Measurements from ENCODE around the gene TAPBP.
A peak's percentile ranks its signal among the peaks of the same experiment; 100 is the strongest.

TAPBP gene

DNA sequence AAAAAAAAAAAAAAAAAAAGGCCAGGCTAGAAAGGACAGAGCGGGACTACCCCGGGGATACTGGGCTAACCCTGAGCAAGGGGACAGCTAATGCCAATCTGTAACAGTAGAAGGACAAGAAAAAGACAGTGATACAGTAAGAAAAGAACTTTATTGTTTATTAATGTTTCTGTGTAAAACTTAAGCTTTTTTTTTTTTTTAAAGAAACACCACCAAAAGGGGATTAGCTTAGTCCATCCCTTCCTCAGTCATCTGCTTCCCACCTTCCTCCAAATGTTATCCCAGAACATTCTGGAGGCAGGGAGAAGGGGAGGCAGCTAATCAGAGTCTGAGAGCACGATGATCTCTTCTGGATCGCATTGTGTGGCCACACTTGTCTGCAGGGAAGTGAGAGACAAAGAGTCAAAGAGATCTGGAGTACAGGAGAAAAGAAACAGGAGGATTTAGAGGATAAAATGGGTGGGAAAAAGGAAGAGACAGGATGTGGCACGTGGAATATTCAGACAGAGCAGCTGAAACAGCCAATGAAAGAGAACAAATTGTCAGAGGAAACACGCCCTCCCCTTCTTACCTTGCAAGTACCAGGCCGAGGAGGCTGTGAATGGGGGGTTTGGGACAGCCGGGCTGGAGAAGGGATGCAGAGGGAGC lies 4.7 kb upstream of the TAPBP start:
- no peak for DNase-seq

DNA sequence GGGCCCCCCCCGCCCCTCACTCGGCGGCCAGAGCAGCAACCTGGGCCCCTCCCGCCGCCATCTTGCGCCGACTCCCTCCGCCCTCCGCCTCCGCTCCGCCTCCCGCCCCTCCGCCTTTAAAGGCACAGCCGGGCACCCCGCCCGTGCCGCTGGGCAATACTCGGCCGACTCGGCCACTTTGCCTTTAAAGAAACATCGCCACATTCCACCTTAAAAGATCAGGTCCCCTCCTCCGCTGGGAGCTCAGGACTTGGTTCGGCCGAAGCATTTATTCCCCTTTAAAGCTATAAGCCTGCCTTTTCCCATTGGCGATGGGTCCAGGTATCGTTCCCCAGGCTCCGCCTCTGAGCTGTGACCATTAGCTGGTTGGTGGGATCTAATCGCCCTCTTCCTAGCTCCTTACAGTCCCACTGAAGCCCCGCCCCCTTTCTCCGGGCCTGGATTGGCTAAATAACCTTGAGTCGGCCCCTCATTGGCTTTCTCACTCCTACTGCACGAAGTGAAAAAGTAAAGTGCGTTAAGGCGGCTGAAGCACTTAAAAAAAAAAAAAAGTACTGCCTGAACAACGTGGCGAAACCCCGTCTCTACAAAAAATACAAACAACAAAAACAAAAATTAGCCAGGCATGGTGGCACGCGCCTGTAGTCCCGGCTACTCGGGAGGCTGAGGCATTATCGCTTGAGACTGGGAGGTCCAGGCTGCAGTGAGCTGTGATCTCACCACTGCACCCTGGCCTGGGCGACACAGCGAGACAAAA lies 4.0 kb upstream of the TAPBP start, which contains the start of gene ZBTB22:
TSS of gene ZBTB22 (minus strand) at position 76 of the 757 bp plus-strand sequence. CDS start 828 bp downstream, outside the sequence.
- DNase-seq, result peak; percentile 96

DNA sequence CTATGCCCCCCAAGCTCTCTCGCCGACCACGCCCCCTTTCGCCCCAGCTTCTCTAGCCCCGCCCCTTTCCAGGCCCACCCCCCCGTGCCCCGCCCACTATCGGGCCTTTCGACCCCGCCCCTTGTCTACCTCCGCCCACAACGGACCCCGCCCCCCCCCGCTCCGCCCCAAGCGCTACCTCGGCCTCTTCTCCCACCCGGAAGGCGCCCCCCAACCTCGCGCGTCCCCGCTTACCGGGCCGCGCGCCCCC lies 3.5 kb upstream of the TAPBP start:
- DNase-seq, result no peak

DNA sequence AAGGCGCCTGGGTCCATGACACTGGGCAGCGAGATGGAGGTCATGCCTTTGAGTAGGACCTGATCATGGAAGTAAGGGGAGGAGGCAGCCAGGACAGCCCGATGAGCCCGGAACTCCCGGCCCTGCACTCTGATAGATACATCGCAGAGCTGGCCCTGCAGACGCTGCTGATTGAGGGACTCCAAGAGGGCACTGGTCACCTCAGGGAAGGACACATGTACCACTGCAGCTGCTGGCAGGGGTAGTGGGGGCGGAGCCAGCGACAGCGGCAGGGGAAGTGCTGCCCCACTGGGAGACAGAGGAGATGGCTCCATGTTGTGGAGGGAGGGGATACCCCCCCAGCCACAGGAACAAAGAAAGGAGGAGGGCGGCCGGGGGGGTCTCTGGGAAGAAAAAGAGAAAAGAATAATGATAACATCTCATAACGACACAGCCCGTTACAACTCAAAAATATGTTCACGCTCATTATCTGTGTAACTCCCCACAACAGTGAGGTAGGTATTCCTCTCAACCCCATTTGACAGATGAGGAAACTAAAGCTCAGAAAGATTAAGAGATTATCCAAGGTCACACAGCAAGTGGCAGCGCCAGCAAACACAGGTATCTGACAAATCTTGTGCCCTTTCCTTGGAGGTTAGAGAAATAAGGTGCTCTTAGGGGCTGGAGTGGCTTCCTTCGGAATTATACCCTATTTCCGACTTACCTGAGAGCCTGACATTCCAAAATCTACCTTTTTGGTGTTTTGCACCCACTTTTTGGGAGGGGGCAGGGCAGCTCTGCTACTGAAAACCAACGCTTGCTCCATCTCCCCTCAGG lies 2.9 kb upstream of the TAPBP start:
- DNase-seq, result no peak

DNA sequence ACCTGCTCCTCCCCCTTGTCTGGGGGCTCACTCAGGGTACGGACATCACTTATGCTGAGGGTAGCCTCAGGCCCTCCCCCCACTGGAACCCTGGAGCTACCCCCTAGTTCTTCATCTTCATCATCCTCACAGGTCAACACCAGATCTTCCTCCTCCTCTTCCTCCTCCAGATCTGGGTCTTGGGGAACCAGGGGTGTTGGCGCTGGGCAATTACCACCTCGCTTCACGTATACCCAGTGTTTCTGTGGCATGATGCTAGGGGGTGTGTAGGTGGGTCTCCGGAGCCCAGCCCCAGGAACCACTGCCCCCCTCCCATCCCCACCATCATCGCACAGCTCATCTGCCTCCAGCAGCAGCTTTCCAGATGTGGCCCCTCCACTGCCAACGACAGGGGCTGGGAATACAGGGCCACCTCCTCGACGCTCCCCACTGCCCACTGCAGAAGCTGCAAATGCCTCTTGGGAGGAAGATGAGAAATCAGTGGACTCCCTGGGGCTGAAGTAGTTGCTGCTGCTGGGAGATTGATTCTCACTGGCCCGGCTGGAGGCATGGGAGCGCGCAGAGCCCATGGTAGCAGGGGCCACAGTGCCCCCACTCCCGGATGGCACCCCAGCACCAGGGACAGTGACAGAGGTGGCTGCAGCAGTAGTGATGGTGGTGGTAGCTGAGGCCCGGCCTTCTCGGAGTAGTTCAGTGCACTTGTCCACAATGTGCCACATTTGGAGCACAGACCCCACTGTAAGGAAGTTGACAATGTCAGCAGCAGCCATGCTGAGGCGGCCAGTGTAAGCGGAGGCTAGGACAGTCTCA lies 2.1 kb upstream of the TAPBP start:
- no peak for DNase-seq

DNA sequence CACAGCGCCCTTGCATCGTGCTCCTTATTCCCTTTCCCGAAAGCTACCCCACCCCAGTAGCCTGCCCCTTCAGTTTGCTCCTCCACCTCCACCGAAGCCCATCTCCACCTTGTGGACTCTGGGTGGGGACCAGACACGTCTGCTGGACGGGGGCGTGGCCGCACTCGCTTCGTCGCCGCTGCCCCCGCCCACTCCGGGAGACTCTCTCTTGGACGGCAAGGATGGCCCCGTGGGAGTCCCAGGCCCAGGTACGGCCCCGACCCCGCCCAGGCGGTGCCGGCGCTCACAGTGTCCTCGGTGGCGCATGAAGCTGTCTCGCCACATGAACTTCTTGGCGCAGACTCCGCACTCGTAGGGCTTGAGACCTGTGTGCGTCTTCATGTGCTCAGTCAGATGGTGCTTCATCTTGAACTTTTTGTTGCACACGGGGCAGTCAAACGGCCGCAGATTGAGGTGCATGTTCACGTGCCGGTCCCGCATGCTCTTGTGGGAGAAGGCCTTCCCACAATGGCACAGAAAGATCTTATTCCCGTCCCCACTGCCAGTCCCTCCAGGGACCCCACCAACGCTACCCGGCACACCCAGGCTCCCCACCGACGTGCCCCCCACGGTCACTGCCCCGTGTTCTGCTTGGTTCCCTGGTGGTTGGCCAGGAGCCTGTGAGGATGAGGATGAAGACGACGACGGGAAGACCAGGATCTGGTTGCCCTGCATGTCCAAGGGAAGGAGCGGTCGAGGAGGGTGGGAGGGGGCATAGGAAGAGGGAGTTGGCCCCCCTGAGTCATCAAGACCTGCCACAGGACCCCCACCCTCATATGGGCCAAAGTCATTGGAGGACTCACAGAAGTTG lies 1.3 kb upstream of the TAPBP start:
- DNase-seq, result no peak

DNA sequence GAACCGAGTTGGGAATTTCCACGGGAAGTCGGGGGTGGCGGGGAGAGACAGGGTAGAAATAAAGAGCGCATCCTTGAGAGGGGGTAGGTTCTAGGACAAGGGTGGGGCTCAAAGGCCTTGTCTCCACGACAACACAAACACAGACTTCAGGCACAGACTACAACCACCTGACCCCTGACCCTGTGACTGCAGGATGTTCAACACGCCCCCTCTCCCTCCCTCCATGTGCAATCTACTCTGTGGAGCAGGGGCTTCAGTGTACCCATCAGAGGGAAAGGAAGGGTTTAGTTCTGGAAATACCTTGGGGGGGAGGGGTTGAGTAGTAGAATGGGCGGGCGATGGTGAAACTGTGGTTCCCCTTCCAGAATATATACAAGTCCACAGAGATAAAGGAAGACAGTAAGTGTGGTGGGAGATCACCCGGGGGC lies 651 bp upstream of the TAPBP start:
- peak; percentile 81 for DNase-seq

DNA sequence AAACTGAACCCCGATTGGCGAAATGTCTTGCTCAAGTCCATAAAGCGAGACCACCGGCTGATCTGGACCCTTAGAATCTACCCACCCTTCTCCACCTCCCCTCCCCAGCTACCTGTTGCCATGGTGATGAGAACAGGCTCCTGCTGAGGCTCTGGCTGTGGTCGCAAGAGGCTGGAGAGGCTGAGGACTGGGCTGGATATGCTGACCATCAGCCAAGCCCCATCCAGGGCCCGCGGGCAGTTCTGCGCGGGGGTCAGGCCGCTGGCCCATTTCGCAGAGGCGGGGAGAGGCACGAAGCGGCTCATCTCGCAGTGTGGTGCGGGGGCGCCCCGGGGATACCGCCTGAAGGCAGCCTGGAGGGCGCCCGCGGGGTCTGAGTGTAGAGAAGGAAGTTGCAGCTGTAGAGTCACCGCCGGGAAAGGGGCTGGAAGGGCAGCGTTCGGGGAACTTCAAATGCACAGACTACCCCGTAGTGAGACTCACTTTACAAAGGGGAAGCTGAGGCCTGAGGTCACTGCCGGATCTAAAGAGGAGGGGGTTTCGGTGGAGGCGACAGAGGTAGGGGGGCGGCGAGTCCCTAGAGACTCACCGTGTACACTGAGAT lies 671 bp downstream of the TAPBP start:
- peak; percentile 29 for DNase-seq

DNA sequence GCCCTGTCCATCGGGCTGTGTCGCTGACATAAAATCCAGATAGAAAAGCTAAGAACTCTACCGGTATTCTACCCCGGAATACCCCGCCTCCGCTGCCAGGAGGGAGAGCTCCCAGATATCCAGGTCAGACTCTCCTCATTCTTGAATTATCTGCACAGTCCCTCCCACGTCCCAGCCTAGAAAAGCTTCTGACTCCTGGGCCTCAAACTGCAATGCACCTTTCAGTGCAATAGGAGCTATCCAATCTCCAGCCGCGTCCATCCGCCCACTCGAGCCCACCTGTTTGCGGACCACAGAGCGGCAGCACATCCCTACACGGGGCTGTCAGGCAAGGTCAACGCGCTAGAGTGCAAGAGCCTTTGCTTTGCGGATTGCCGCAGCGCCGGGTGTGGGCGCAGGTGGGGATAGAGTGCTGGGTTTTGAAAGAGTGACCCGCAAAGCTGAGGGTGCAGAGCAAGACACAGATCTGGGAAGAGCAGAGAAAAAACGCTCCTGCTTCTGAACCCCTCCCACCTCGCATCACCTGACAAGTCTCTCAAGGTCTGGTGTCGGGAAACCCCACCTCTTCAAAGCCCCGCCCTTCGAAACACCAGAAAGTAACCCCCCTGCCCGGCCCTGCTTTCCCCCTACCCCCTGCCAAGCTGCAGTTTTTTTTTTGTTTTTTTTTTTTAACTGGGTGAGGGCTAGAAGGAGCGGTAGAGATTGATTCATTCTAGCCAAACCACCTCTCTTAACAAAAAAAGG lies 1.3 kb downstream of the TAPBP start:
- DNase-seq, result peak; percentile 83

DNA sequence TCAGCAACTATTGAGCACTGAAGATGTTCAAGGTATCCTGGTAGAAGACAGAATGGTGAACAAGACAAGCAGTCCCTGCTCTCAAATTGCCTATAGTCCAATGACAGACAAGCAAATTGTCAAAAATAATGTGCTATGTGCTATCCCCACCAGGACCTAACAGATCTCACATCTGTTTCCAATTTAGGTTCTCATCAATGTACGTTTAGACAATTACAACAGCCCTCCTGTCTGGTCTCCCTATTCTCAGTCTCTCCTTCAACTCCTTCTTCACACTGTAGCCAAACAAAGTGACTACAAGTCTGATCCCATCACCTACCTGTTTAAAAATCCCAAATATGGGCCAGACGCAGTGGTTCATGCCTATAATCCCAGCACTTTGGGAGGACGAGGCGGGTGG lies 7.5 kb downstream of the TAPBP start:
- no peak for DNase-seq

DNA sequence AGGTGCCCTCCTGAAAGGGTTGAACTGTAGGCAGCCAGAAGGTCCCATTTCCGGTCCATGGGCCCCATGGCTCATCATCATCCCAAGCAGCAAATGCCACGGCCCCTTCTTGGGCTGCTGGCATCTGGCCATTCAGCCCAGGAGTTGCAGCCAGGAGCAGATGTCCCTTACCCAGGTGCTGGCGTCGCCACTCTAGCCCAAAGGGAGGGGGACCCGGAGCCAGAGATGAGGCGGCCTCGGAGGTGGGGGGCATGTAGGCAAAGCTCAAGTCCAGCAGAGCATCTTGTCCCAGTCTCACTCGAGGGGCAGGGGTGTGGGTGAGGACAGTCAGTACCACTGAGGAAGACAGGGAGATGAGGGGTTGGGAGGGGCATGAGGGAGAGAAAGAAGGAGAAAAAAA lies 8.8 kb downstream of the TAPBP start:
- no peak for DNase-seq

DNA sequence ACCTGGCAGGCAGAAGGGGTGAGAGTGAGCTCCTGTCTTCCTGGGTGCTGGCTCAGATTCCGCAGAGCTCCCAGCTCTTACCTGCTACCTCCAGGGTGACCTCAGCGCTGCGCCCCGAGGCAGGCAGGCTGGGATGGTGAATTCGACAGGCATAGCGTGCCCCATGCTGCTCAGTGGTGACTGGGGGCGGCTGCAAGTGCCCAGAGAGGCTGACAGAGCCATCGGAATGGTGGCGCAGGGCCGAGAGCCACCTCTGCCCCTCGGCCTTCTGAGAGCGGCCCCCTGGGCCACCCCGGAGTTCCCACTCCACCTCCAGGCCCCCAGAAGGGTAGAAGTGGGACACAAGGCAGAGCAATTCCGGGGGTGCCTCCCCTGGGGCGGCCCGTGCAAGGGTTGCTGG lies 9.7 kb downstream of the TAPBP start:
- no peak for DNase-seq

DNA sequence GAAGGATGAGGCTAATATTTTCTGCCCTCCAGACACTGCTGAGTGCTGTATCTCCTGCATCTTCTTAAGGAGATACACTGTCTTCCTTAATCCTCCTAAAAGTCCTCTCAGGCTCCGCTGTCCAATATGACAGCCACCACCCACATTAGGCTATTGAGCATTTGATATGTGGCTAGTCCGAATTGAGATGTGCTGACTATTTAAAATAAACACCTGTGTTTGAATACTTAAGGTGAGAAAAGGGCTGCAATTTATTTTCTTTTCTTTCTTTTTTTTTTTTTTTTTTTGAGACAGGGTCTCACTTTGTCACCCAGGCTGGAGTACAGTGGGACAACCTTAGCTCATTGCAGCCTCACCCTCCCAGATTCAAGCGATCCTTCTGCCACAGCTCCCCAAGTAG lies 12.0 kb downstream of the TAPBP start:
- DNase-seq, result no peak

DNA sequence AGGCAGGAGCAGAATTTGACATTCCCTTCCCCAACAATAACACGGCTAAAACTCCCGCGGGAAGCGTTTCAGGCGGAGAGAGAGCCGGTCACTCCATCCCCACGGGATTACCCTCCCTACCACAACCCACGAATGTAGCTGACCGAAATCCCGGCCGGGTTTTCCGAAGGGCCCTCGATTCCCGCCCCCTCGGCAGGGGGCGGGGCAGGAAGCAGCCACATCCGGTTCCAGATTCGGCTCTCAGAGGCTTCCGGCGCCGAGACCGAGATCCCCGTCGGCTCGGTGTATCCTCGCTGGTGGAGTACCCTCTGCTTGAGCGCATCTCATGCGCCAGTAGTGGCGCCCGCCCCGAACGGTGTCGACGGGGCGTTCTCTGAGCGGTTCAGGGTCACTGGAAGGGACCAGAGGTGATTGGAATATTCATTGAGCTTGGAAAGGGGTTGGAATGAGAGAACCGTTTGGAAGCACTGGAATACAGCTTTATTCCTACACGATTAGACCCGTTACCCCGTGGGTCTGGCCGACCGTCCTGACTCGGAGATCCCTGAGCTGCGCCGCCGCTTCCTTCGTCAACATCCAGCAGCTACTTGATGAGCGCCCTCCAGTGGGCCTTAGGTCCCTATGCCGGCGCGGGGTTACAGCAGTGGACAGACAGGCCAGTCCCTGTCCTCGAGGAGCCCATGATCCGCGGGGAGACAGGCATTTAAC lies 14.5 kb downstream of the TAPBP start:
- peak; percentile 91 for DNase-seq

DNA sequence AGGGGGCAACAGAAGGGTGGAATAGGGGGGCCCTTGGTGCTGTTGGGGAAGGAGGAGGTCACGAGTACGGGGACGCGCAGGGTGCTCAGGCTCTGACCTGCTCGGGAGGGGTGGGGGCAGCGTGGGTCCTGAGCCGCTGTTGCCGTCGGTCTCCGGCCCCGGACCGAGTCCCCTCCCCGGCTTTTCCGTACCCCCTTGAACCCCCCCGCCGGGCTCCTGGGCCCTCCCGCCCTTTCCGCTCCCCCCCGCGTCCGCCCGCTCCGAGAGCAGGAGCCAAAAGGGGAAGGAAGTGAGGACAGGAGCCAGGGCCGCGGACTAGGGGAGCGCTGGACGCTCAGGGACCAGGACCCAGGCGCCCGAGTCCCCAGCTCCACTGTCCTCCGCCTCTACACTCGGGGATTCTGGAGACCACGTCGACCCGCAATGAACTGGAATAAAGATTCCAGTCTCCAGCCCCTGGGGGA lies 15.1 kb downstream of the TAPBP start, which contains the start of gene RGL2:
TSS of gene RGL2 (minus strand) at position 170 of the 464 bp plus-strand sequence. CDS start 332 bp downstream, outside the sequence.
- no peak for DNase-seq

DNA sequence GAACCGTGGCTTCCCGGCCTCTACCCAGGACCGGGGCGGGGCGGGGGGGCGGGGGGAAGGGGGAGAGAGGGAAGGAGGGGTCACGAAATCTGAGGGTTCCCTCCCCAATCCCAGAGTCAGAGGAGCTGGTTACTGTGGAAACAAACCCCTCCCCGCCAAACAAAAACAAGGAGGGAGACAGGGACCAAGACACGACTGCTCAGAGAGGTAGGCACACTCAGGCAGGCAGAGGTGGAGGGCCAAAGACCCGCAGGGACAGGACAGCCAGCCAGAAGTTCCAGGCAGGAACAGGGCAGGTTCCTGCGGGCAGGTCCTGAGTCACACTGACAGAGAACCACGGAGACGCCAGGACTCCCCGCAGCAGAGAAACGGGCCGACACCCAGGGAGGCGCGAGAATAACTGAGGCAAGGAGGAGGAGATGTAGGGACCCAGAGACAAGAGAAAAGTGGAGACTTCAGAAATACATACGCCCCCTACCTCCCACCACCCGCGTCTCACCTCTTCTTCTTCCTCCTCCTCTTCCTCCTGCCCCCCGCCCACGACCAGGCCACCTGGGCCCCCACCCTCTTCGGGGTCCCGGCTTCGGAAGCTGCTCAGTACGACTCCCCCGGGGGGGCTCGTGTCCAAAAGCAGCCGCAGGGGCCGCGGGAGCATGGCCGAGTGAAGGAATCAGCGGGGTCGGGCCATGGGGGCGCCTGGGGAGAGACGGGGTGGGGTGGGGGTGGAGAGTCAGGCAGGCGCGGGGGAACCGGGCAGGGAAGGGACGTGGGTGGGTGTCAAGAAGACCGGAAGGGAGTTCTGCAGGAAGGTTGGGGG lies 15.7 kb downstream of the TAPBP start:
- peak; percentile 72 for DNase-seq

DNA sequence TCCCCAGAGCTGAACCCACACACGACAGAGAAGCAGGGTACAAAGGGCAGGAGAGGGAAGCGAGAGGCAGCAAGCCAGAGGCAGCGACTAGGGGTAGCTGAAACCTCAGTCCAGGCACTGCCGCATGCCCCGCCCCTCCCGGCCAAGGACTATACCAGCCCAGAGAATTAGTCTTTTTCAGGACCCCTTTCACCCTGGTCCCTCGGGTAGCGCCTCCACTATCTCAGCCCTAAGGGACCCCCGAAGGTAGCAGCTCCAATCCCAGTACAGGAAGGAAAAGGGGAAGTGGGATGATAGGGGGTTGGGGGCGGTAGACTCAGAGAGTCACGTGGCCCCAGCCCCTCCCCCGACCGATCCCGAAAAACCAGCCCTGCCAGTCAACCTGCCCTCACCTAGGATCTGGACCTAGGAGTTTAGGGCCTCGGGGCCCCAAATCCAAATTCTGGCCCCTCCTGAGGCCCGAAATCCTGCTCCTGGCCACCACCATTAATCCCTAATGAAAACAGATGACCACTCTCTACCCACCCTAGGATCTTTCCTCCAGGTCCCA lies 16.4 kb downstream of the TAPBP start:
- no peak for DNase-seq

DNA sequence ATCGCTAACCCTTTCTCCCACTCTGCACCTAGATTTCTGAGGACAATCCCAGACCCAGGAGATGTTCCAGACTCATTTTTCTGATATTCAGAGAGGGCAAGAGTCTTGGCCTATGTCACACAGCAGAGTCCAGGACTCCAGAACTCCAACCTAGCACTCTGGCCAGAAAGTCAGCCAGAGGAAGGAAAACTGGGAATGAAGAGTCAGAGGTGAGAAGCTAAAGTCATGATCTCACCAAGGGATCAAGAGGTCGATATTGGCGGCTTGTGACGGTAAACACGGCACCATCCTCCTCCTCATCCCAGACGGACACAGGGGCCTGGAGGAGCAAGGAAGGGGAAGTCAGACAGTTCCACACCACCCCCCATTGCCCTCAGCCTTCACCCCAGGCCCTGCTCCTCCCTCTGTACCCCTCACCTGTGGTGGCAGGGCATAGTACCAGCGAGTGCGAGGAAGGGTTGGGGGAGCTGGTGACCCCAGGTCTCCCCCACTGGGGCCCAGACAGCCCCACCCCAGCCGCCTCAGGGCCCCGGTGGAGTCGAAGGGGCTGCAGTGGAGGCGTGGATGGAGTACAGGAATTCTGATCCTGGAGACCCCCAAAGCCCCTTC lies 17.0 kb downstream of the TAPBP start:
- DNase-seq, result no peak

Measured in central memory CD4-positive, alpha-beta T cell (primary cell).